Gastroesophageal sphincter (tissue), 4 donors: ENCODE results near the gene CIPC. TPM values are rescaled to one million over a fixed set of nuclear protein-coding genes. Genes with fewer than 3 reads are reported as not detected.

Experiments
- ATAC-seq: fragments of 150-250 bp; one replicate; pipeline ENCODE4 v1.9.1; 2016; ENCODE audit warnings: mild to moderate bottlenecking, moderate library complexity
- H3K27ac ChIP-seq, 4 donors: fragments of 200-600 bp; sonication (generic) in 3 of 4; 1 replicate in 3 of 4; 2 replicates in 1 of 4; pipeline ENCODE4 v1.5.1; 2016 to 2019
- H3K27me3 ChIP-seq: fragments of 200-600 bp; sonication (generic); one replicate; pipeline ENCODE4 v1.5.1; 2019
- H3K36me3 ChIP-seq, 2 donors: fragments of 200-600 bp; sonication (generic); one replicate each; pipeline ENCODE4 v1.5.1; 2019; ENCODE audit warnings: control low read depth in 1 of 2
- H3K4me1 ChIP-seq, 3 donors: fragments of 200-600 bp; sonication (generic); 1 replicate in 2 of 3; 2 replicates in 1 of 3; pipeline ENCODE4 v1.5.1; 2016 to 2019; ENCODE audit warnings: control low read depth in 2 of 3
- H3K4me3 ChIP-seq, 2 donors: fragments of 200-600 bp; sonication (generic); one replicate each; pipeline ENCODE4 v1.5.1; 2019; ENCODE audit warnings: mild to moderate bottlenecking in 1 of 2, moderate library complexity in 1 of 2
- H3K9me3 ChIP-seq, 3 donors: fragments of 200-600 bp; sonication (generic); one replicate each; pipeline ENCODE4 v1.5.1; 2017 to 2019; ENCODE audit warnings: control low read depth in 2 of 3
- EP300 ChIP-seq: sonication (generic); formaldehyde crosslinking; IDR thresholded peaks from one replicate; pipeline ENCODE4 v1.6.1; 2017; ENCODE audit warnings: antibody characterized with exemption, mild to moderate bottlenecking
- POLR2A ChIP-seq, 2 donors: fragments of 450-650 bp; IDR thresholded peaks; one replicate each; pipeline ENCODE4 v1.6.1; 2017; ENCODE audit warnings: antibody characterized with exemption in 2 of 2, mild to moderate bottlenecking in 2 of 2, moderate library complexity in 1 of 2
- POLR2AphosphoS5 ChIP-seq: sonication (generic); formaldehyde crosslinking; IDR thresholded peaks from one replicate; pipeline ENCODE4 v1.6.1; 2017; ENCODE audit warnings: antibody characterized with exemption
- WGBS, 2 donors: methylation state at CpG; one replicate each; pipeline ENCODE4 v1.1.5; 2018; ENCODE audit warnings: low coverage in 1 of 2; 5-methylcytosine and 5-hydroxymethylcytosine counted together
- total RNA-seq, 4 donors: library from RNA; depleted of rRNA; stranded (reverse); fragments of >200 nt; gene quantifications; one replicate each; pipeline ENCODE4 v1.1.0, GENCODE V29; 2016
- TF ChIP-seq, protein P1 (sequence below), 4 experiments: fragments of 200-600 bp in 2 of 4; fragments of 450-650 bp in 2 of 4; sonication (generic) in 1 of 4; IDR thresholded peaks; one replicate each; pipeline ENCODE4 v1.5.1; 2017 to 2019; ENCODE audit warnings: antibody characterized with exemption in 4 of 4, mild to moderate bottlenecking in 2 of 4, moderate library complexity in 2 of 4

Gene CIPC
- total RNA-seq, 4 donors from 2014 or later, result 49.0 to 74.1 (median 60.4) TPM

DNA sequence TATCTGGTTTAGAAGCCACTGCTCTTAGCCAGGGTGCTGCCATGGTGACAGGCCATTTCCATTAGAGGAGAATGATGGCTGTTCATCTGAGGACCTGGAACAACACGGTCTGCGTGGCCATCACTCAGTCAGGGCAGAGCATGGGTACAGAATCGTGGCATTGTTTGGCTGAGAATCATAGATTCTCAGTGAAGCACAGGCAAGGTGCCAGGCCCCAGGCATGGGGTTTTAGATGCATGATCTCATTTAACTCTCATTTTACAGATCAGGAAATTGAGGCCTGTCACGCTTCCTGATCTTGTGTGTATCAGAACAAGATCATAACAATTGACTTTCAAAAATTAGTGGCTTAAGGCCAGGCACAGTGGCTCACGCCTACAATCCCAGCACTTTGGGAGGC is 42.8 kb upstream of the CIPC start:
- H3K27ac ChIP-seq, result peak overlapping the region in 2 of 4 donors; percentile 4 to 36
- TF ChIP-seq EP300, result no peak
- TF ChIP-seq, protein P1, sequence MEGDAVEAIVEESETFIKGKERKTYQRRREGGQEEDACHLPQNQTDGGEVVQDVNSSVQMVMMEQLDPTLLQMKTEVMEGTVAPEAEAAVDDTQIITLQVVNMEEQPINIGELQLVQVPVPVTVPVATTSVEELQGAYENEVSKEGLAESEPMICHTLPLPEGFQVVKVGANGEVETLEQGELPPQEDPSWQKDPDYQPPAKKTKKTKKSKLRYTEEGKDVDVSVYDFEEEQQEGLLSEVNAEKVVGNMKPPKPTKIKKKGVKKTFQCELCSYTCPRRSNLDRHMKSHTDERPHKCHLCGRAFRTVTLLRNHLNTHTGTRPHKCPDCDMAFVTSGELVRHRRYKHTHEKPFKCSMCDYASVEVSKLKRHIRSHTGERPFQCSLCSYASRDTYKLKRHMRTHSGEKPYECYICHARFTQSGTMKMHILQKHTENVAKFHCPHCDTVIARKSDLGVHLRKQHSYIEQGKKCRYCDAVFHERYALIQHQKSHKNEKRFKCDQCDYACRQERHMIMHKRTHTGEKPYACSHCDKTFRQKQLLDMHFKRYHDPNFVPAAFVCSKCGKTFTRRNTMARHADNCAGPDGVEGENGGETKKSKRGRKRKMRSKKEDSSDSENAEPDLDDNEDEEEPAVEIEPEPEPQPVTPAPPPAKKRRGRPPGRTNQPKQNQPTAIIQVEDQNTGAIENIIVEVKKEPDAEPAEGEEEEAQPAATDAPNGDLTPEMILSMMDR (IDR thresholded peaks at IDR 0.05), result no peak
- TF ChIP-seq POLR2A (IDR thresholded peaks at IDR 0.05), result no peak
- no peak for TF ChIP-seq POLR2AphosphoS5
- no peak for ATAC-seq
- H3K4me1 ChIP-seq, result peaks cover 0 to 32% (median 5%) of the 10 kb centered on the region in 3 donors
- 66% methylated on average over 4 of the region's 5 CpGs; no CpG with 5 or more reads in 1 of the 2 donors for WGBS, 2 donors
- H3K4me3 ChIP-seq, result no peak overlapping the region
- peaks cover 0 to 12% (median 0%) of the 10 kb centered on the region in 3 donors for H3K9me3 ChIP-seq
- H3K27me3 ChIP-seq, result no peaks in the 10 kb centered on the region
- no peaks in the 10 kb centered on the region for H3K36me3 ChIP-seq

DNA sequence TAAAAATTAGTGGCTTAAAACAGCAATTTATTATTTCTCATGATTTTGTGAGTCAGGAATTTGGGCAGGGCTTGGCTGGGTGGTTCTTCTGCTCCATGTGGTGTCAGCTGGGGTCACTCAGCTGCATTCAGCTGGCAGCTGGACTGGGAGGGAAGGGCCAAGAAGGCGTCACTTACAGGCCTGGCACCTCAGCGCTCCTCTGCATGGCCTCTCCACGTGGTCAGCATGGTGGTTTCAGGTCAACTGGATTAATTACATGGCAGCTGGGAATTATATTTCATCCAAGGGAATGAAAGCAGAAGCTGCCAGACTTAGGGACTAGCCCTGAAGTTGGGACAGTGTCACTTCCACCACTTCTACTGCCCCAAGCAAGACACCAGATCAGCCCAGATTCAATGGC is 42.1 kb upstream of the CIPC start:
- Histone ChIP-seq H3K27ac (no peak overlapping the region), H3K4me1 (peaks cover 0 to 26% (median 4%) of the 10 kb centered on the region in 3 donors), H3K4me3 (no peak overlapping the region), H3K36me3 (no peaks in the 10 kb centered on the region), H3K9me3 (peaks cover 0 to 12% (median 0%) of the 10 kb centered on the region in 3 donors), H3K27me3 (no peaks in the 10 kb centered on the region)
- ATAC-seq, result no peak
- TF ChIP-seq POLR2A (IDR thresholded peaks at IDR 0.05) (no peak), EP300 (no peak), POLR2AphosphoS5 (no peak)
- TF ChIP-seq, protein P1 (IDR thresholded peaks at IDR 0.05), result no peak
- WGBS, 2 donors, result 87 to 93% methylated on average over 2 to 3 of the region's 3 CpGs

DNA sequence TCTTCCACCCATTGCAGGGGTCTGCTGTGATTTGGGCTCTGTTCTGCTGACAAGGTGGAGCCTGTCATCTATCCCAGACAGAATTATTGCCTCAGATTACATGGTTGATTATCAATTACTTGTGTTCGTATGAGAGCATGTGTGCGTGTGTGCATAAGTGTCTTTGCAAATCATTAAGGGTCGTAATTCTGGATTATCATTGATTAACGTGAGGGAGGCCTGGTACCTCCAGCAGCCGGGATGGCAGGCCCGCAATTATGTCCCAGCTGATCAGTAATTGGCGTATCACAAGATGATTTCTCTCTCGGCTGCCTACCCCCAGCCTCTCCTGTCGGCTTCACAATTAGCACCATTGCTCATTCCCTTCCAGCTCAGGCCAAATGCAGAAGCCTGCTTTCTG is 39.9 kb upstream of the CIPC start:
- Histone ChIP-seq H3K4me3 (no peak overlapping the region), H3K4me1 (peaks cover 0 to 4% (median 0%) of the 10 kb centered on the region in 3 donors), H3K27ac (no peak overlapping the region), H3K9me3 (peaks cover 0 to 12% (median 0%) of the 10 kb centered on the region in 3 donors), H3K36me3 (no peaks in the 10 kb centered on the region), H3K27me3 (no peaks in the 10 kb centered on the region)
- TF ChIP-seq EP300 (no peak), POLR2AphosphoS5 (no peak), POLR2A (IDR thresholded peaks at IDR 0.05) (no peak)
- TF ChIP-seq, protein P1 (IDR thresholded peaks at IDR 0.05), result no peak
- ATAC-seq, result no peak
- 57 to 83% methylated on average over 2 to 7 of the region's 9 CpGs for WGBS, 2 donors

DNA sequence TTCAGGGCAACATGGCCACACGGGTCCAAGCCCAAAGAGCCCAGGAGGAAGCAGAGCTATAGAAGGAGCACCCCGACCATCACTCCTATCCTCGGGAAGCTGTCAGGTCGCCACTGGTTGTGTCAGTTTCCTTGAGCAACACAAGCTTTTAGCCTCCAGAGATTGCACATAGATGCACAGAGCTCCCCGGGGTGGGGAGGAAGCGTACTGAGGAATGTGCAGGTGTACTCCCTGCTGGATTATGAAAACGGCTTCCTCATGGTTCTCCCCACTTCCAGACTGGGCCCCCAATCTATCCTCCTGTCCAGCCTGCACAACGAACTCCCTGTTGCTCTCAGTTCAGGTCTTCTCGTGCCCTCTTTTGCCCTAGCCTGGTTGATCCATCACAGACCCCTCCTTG is 39.3 kb upstream of the CIPC start:
- H3K27ac ChIP-seq, result no peak overlapping the region
- H3K27me3 ChIP-seq, result no peaks in the 10 kb centered on the region
- H3K36me3 ChIP-seq, result no peaks in the 10 kb centered on the region
- peaks cover 0 to 12% (median 0%) of the 10 kb centered on the region in 3 donors for H3K9me3 ChIP-seq
- WGBS, 2 donors, result 70% methylated on average over 3 of the region's 9 CpGs; no CpG with 5 or more reads in 1 of the 2 donors
- no peaks in the 10 kb centered on the region for H3K4me1 ChIP-seq
- no peak overlapping the region for H3K4me3 ChIP-seq
- TF ChIP-seq EP300 (no peak), POLR2A (IDR thresholded peaks at IDR 0.05) (no peak), POLR2AphosphoS5 (no peak)
- TF ChIP-seq, protein P1 (IDR thresholded peaks at IDR 0.05), result no peak
- ATAC-seq, result no peak

DNA sequence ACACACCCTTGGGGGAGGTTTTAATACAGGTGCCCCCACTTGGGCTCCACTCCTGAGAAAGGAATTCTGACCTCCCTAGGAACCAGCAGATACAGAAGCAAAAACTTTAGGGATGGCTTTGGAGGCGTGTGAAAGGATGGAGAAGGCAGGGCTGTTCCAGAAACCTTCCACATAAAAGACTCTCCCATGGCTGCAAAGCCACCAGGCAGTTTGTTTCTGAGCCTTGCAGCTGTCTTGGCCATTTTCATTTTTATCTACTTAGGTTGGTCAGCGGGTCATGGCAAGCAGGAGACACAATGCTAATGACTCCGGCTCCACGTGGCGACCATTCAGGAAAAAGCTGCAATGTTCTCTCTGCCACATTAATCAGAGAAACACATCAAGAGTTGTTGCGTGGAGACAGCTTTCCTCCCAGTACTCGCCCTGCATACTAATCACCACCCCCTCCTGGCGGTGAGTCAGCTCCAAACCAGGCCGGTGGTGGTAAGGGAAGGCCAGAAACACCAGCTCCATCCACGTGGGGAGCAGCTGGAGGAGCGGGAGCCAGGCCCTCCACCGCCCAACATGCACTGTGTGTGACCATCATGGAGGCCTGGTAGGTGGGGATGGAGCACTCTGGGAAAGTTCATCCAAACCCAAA is 38.7 kb upstream of the CIPC start:
- no peak overlapping the region for H3K4me3 ChIP-seq
- H3K4me1 ChIP-seq, result peaks cover 0 to 6% (median 0%) of the 10 kb centered on the region in 3 donors
- H3K27me3 ChIP-seq, result no peaks in the 10 kb centered on the region
- no peaks in the 10 kb centered on the region for H3K36me3 ChIP-seq
- WGBS, 2 donors, result 37 to 86% methylated on average over 1 to 6 of the region's 12 CpGs
- no peak overlapping the region for H3K27ac ChIP-seq
- ATAC-seq, result peak; percentile 46
- TF ChIP-seq, protein P1 (IDR thresholded peaks at IDR 0.05), result peak in 1 of 4 experiments; percentile 18
- TF ChIP-seq EP300, result no peak
- no peak for TF ChIP-seq POLR2A (IDR thresholded peaks at IDR 0.05)
- TF ChIP-seq POLR2AphosphoS5, result no peak
- H3K9me3 ChIP-seq, result peaks cover 0 to 12% (median 0%) of the 10 kb centered on the region in 3 donors
